GM19372 (cell line): ENCODE results near the gene STK32B.

Experiments
- ATAC-seq: cut with Tn5 transposase; IDR thresholded peaks from one replicate; pipeline ENCODE4 v1.9.1; 2021; ENCODE audit warnings: mild to moderate bottlenecking, low read depth, moderate library complexity; ENCODE audit not compliant: unreplicated experiment

STK32B gene

GRCh38 chr4:5322321-5322720, 271.0 kb downstream of the STK32B start:
- no peak for ATAC-seq

DNA sequence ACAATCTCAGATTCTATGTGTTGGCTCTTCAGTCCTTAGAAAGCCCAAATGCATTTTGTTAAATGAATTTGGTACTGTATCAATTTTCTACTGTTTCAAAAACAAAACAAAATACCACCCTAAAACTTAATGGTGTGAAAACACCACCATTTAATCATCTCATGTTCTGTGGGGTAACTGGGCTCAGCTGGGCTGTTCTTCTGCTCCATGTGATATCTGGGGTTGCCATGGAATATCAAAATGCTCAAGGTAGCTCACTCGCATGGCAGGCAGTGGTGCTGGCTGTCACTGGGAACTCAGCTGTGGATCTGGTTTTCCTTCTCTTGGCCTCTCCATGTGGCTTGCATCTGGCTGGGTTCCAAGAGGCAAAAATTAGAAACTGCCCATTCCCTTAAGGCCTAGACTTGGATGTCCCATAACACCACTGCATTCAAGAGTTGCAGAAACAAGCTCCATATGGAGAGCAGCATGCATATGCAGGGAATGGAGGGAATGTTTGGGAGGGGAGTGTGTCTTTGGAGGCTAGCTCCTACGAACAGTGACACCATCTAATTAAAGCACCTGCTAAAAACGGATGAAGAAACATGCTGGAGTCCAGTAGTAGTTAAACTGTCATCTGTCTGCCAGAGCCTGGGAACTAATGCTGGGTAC, 279.2 kb downstream of the STK32B start:
- ATAC-seq = no peak

DNA sequence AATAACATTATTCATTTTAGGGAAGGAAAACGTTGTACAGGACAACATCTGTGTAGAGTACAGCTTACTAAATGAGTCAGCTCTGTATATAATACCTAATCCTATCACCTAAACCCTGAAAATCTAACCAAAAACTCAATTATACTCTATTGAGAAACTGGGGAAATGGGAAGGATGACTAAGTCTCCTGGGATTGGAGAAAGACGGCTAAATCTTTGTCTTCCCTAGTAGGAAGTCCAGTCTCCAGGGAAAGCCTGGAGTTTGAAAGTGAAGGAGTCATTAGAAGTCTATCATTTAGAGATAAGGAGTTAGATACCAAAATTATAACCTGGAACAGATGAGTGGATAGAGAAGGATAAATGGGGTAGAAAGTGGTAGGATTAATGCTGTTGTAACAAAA, 286.5 kb downstream of the STK32B start:
- no peak for ATAC-seq

DNA sequence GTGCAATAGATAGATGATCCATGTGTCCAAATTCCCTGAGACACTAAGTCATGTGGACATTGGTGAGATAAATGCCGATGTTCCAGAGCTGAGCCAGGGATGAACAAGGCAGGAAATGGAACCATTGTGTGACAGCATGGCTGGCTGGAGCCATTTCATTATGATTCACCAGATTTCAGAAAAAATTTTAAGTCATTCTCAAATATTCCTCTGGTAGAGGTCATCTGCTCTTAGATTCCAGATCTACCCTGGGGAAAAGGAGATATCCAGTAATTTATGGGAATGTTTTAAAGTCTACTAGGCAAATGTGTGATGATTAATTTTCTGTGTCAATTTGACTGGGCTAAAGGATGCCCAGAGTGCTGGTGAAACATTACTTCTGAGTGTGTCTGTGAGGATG, 287.3 kb downstream of the STK32B start:
- ATAC-seq = no peak

- ATAC-seq = no peak
Measured at GRCh38 chr4:5340991-5341451, 289.7 kb downstream of the STK32B start.

- no peak for ATAC-seq
Measured at GRCh38 chr4:5341526-5341925, 290.2 kb downstream of the STK32B start.

- no peak for ATAC-seq
Measured at GRCh38 chr4:5355846-5356245, 304.6 kb downstream of the STK32B start.

DNA sequence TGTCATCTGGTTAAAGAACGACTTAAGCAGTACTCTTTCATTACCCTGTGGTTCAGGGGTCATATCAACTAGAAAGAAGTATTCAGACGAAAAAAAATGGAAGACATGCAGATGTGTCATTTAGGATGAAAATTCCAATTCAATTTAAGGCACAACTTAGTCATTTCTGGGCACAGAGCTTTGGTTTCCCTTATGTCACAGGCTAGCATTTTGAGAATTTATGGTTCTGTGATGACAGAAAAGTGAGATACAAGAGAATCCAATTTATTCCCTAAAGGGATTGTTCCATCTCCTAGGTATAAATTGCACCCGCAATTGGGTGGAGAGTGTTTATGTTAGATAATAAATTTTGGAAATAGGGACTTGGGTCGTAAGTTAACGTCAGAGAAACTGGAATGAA, 306.6 kb downstream of the STK32B start:
- ATAC-seq = no peak

GRCh38 chr4:5361968-5362367, 310.7 kb downstream of the STK32B start:
- no peak for ATAC-seq

DNA sequence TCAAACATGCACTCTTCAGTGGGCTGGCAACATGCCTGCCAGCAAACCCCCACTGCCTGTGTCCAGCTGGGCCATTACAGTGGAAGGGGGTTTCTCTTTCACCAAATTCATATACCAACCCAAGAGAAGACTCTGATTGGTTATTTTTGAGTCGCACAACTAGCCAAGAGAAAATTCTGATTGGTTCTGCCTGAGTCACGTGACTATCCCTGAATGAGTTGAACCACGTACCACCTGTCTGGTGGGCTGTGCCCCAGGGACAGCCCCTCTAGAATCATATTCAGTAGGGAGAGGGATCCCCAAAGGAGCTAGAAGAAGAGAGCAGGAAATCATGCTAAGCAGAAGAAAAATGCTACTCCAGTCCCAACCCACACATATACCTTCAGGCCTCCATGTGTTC, 313.1 kb downstream of the STK32B start:
- no peak for ATAC-seq

DNA sequence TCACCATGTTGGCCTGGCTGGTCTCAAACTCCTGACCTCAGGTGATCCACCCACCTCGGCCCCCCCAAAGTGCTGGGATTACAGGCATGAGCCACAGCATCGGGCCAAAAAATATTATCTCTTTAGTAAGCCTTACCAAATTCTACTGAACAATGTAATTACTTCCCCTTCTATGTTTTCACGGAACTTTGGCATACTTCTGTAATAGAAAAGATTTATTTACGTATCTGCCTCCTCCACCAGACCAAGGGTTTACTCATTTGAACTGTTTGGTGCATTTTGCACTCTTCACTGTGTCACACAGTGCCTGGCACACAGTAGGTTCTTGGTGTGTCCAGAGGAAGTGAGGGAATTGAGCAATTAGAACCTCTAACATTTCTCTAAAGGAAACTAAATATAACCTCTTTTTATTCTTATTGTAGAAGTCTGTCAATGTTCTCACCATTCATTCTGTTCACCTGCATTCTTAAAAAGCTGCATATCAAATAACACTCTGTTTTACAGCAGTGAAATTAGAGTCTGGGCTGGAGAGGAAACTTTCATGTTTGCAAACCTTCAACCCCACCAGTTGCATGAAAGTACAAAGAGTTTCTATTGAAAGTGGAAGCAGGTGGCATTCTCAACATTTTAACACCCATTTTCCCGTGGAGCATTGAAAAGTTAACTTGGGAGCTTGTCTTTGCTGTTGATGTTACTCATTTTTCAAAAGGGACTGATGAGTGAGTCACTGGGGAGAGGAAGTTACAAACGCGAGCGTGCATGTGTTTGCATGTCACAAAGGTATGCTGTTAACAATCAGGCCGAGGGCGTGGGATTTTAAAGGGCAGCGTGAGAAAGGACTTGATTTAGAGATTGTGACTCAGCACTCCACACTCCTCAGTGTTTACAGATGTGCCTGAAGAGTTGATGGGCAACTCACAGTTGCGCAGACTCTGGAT, 314.1 kb downstream of the STK32B start:
- no peak for ATAC-seq

DNA sequence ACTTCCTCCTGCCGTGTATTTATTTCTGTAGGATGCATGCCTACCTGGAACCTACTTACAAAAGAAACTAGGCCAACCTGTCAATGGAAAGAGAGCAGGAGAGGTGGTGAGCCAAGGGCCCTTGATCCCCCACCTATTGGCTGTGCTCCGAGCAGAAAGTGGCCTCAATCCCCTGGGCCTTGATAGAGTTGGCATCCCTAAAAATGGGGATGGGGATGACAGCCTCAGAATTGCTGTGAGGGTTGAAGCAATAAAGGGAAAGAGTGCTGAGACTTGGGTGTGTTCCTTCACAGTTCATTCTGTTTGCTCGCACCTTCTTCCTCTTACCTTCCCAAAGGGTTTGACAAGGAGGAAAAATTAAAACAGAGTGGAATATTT, 314.7 kb downstream of the STK32B start:
- no peak for ATAC-seq

DNA sequence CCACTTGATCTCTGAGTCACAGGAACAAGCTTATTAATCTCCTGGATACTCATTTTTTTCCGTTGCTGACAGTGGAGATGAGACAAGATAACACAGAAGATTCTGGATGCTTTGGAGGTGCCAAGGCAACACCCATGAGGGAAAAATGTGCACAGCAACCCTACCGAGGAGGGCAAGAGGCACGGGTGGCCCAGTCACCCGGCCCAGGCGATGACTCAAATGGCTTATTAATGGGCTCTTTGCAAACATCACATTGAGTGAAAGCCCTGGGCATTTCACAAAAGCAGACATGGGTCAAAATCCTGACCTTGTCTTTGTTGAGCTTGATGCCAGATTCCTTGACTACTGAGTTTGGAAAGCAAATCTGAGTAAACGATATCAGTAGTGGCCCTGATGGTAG, 315.1 kb downstream of the STK32B start:
- no peak for ATAC-seq

- ATAC-seq = no peak
Measured at GRCh38 chr4:5368426-5368825, 317.1 kb downstream of the STK32B start.

- no peak for ATAC-seq
Measured at GRCh38 chr4:5370286-5370685, 319.0 kb downstream of the STK32B start.

GRCh38 chr4:5371415-5372190, 320.3 kb downstream of the STK32B start:
- no peak for ATAC-seq

GRCh38 chr4:5372198-5372597, 320.9 kb downstream of the STK32B start:
- ATAC-seq = no peak

DNA sequence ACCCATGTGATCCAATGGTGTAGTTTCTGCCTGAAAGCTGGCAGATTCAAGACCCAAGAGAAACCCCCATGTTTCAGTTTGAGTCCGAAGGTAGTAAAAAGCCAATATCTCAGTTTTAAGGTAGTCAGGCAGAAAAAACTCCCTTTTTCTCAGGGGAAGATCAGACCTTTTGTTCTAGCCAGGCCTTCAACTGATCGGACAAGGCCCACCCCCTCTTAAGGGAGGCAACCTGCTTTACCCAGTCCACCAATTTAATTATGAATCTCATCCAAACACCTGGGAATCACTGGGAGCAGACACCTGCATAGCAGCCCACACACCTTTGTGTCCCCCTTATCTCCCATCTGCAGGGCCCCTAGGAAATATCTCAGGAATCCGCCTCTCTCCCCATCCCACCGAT, 322.0 kb downstream of the STK32B start:
- ATAC-seq = no peak

GRCh38 chr4:5374592-5374991, 323.3 kb downstream of the STK32B start:
- ATAC-seq = no peak

DNA sequence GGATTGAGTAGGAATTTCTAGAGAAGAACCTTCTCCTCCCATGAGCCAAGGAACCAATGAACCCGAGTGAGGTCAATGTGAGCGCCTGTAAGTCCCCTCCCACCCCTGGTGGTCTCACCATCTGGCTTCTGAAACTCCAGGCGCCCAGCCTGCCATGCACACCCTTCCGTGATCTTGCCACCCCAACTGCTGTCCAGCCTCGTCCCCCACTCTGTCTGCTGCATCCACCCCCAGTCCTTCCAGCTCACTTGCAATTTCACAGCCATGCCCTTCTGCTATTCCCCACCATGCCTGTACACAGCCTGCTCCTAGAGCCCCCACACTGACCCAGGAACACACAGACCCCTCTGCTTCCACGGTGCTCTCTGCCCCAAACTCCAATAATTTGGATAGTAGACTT, 323.7 kb downstream of the STK32B start:
- ATAC-seq = no peak

DNA sequence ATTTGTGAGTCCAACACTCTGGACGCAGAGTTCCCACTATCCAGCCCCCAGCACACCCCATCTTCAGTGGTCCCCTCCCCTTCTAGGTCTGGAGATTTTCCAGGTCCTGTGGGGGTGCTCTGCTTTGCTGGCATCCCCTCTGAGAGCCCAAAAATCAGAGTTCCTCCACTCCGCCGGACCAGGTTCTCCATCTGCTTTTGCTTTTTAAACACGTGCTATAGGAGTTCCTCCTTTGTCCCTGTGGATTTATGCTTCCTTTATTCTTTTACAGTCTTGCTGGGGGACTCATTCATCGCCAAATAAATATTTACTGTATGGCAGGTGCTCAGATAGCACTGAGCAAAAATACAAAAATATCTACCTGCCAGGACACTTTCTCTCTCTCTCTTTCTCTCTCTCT, 324.7 kb downstream of the STK32B start:
- no peak for ATAC-seq
